HG02588 (cell line): ENCODE data around the gene STAC.
"Not testable (repeated sequence)": the region's sequence is repeated elsewhere in the genome, so short reads cannot be mapped to it uniquely, and the experiment has no call there.

Experiments used
- ATAC-seq: cut with Tn5 transposase; IDR thresholded peaks from one replicate; pipeline ENCODE4 v1.9.1; 2021; ENCODE audit warnings: mild to moderate bottlenecking, moderate library complexity; ENCODE audit not compliant: unreplicated experiment

STAC gene

GRCh38 chr3:36476286-36476942, 96.1 kb downstream of the STAC start:
- no peak for ATAC-seq

DNA sequence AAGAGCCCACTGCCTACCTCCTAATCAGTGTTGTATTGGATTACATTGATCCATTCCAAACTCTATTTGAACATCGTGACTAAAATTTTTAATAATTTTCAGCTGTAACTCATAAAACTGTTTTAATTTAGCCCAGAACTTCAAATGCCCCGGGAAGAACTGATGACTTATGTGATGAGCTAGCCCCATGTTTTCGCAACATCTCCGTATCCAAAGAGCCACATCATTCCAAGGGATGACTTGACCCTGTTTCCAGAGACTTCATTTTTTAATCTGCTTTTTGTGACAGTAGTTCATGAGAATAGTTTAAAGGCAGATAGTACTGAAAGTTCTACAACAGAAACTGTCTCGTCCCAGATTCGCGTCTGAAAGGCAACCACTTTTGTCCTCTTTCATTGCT, 97.4 kb downstream of the STAC start:
- no peak for ATAC-seq

DNA sequence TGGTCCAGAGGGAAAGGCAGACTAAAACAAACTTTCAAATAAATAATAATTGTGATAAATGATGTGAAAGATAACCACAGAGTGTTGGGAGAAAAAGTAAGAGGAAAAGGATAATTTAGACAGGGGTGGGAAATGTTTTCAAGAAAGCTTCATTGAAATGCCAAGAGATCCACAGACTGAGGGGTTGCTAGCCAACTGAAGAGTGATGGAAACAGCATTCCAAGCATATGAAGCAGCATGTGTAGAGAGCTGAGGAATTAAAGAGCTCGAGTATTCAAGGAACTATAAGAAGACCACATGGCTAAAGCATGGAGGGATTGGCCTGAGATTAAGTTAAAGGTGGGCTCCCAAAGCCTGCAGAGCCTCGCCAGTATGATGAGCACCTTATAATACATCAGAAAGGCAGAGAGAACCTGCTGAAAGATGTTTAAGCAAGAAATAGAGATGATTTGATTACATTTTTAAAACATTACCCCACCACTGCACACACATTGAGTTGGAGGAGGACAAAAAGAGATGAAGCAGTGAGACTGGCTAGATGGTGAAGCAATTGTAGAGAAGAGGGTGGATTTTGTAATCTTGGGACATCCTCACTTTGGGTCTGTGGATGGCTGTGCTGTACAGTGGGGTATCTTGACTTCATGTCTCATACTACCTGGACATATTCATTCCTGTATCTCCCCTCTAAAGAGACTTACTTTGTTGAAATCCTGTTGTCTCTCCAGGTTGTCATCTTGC, 100.8 kb downstream of the STAC start:
- no peak for ATAC-seq

GRCh38 chr3:36482256-36482655, 102.0 kb downstream of the STAC start:
- no peak for ATAC-seq

GRCh38 chr3:36482880-36483279, 102.6 kb downstream of the STAC start:
- no peak for ATAC-seq

GRCh38 chr3:36483709-36484108, 103.4 kb downstream of the STAC start:
- no peak for ATAC-seq

DNA sequence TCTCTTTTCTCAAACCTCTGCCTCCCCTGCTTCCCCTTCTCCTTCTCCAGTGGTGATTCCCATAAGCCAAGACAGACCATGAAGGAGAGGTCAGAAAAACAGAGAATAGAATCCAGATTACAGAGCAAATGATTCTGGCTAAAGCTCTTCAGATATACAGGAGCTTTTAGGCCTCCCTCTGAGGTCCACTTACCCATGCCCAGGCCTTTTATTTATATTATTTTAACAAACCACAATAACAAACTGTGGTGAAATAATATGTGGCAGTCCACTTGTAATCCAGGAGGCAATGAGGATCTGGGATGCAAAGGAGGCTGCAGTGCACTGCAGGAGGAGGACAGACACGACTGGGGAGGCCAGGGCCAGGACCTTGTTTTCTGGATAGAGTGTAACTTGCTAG, 104.1 kb downstream of the STAC start:
- no peak for ATAC-seq

GRCh38 chr3:36486009-36486795, 105.9 kb downstream of the STAC start:
- ATAC-seq = no peak

DNA sequence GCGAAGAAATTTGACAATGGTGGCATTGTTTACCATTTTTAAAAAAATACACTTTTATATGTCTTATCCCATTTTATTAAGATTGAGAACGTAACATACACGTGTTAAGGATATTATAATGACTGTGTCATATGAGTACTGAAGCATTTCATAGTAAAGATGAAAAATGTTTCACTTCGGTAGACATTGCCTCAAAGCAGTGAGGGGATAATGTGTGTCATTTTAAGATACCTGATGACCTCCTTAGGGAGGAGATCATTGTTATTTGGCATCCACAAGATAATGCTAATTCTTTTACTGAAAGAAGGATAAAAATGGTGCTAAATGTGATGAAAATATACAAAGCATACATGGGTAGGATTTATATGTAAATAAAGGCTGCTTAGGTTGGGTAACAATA, 107.3 kb downstream of the STAC start:
- no peak for ATAC-seq

GRCh38 chr3:36488077-36488789, 107.9 kb downstream of the STAC start:
- ATAC-seq = no peak

- no peak for ATAC-seq
Measured at GRCh38 chr3:36489101-36489500, 108.8 kb downstream of the STAC start.

DNA sequence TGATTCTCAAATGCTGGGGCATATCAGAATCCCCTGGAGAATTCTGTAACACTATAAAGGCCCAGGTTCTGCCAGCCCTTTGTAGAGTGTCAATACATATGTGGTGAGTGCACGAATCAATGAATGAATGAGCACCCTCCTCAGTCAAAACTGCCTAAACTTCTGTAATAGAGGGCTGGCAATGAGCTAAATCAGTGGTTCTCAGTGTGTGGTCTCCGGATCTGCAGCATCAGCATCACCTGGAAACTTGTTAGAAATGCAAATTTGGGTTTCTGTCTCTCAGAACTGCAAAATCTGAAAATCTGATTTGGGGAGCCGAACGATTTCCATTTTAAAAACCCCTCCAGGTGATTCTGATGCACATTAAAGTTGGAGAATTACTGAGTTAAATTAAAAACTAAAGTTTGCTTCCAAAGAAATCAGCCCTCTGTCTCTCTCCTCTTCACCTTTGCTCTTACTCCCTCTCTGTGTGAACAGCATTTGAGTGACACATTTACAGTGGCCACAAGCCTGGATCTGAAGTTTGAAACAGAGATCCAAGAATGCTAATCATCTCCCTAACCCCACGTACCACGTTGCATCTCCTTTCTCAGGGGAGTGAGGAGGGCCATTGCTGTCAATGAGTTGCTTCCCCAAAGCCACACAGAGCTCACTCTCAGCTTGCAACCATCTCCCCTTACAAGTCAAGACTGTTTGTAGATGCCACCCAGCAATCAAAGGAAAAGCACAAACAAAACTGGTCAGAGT, 109.5 kb downstream of the STAC start:
- no peak for ATAC-seq

DNA sequence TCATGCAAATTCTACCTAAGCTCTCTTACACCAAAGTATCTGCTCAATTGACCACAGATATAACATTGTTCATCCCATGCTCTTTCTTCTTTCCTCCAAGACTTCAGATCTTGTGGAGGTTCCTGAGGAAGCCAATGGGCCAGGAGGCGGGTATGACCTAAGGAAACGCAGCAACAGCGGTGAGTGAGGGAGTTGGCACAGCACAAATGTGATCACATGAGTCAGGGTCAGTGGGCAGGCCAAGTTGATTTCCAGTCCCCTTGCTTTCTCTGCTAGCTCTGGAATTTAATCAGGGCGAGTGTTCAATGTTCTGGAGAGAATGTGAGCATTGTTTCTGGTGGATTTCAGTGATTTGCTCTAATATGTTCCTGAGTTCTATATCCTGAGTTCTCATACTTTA, 112.7 kb downstream of the STAC start:
- ATAC-seq = no peak

GRCh38 chr3:36494461-36495109, 114.3 kb downstream of the STAC start:
- ATAC-seq = no peak

GRCh38 chr3:36496684-36497633, 116.7 kb downstream of the STAC start:
- no peak for ATAC-seq

DNA sequence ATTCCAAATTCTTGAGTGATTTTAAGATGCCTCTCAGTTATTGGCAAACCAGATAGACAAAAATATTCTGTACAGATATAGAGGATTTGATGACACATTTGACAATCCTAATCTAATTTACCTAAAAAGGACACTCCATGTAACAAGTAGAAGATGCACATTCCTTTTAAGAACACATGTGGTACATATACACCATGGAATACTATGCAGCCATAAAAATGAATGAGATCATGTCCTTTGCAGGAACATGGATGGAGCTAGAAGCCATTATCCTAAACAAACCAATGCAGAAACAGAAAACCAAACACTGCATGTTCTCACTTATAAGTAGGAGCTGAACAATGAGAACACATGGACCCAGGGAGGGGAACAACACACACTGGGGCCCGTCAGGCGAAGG, 119.7 kb downstream of the STAC start:
- not testable (repeated sequence) for ATAC-seq

- no peak for ATAC-seq
Measured at GRCh38 chr3:36501616-36502015, 121.3 kb downstream of the STAC start.

DNA sequence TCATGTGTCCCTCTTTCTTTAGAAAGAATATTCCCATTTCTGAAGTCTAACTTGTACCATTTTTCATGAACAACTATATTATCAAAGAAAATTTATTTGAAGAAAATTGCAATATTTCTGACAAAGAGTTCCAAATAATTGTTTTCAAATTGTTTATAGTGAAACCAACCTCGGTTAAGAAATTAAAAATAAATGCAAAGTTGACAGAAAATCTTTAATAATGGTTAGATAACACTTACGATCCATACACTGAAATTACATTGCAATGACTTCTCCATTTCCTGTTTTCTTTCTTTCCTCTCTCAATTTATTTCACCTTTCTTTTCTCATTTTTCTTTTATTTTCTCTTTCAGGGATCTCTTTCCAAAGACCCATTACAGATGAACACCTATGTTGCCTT, 125.1 kb downstream of the STAC start:
- ATAC-seq = no peak
